Progenitor cell of endocrine pancreas (in vitro differentiated cells): ENCODE data around the gene RARB. TPM values are rescaled to one million over a fixed set of nuclear protein-coding genes. Genes with fewer than 3 reads are reported as not detected.

Experiments
- DNase-seq: peaks from one replicate; pipeline ENCODE4 v3.0.0; 2021; ENCODE audit warnings: low spot score; ENCODE audit not compliant: unreplicated experiment
- H3K27ac Mint-ChIP-seq: 2 replicates; pipeline ENCODE4 v1.8.0; 2021; ENCODE audit warnings: mild to moderate bottlenecking, moderate library complexity, mixed read lengths
- H3K27me3 Mint-ChIP-seq: 2 replicates; pipeline ENCODE4 v1.8.0; 2021; ENCODE audit warnings: mixed read lengths
- H3K36me3 Mint-ChIP-seq: 2 replicates; pipeline ENCODE4 v1.8.0; 2022; ENCODE audit warnings: mixed read lengths; ENCODE audit not compliant: insufficient read depth
- H3K4me1 Mint-ChIP-seq: 2 replicates; pipeline ENCODE4 v1.8.0; 2021; ENCODE audit warnings: low read depth, mixed read lengths
- H3K4me3 Mint-ChIP-seq: 2 replicates; pipeline ENCODE4 v1.8.0; 2021; ENCODE audit warnings: low read depth, mild to moderate bottlenecking, moderate library complexity, mixed read lengths
- H3K9me3 Mint-ChIP-seq: 2 replicates; pipeline ENCODE4 v1.8.0; 2021; ENCODE audit warnings: low read depth, mixed read lengths
- total RNA-seq: library from RNA; stranded (reverse); gene quantifications from 2 replicates; pipeline ENCODE4 v1.2.1, GENCODE V29; 2021
- TF ChIP-seq, protein P1 (sequence below): fragments of 200-600 bp; sonication (generic); IDR thresholded peaks from one replicate; pipeline ENCODE4 v1.5.0; 2021; ENCODE audit warnings: antibody characterized with exemption, mild to moderate bottlenecking; ENCODE audit not compliant: unreplicated experiment

RARB gene
- total RNA-seq, 1 donor from 2014 or later: 30.0 TPM

DNA sequence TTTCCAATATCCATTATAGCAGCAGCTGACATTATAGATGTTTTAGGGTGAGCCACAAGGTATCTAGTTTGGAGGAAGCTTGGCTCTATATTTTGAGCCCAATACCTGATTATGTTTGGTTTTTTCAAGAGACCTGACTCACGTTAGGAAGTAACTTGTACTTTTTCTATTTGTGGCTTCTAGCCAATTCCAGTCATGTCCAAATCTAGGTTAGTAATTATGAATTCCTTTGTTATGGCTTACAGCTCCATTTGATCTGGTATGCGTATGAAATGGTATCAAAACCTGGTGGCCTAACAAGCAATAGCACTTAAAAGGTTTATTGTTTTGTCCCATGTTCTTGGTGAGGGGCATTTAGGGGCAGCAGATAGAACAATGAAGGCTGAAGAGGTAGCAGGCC is 120.8 kb downstream of the RARB start:
- Mint-ChIP-seq H3K4me1 (peaks cover 19% of the 10 kb centered on the region), H3K27ac (peak overlapping the region; percentile 7), H3K9me3 (peaks cover 13% of the 10 kb centered on the region), H3K4me3 (no peak overlapping the region), H3K27me3 (no peaks in the 10 kb centered on the region), H3K36me3 (peaks cover 21% of the 10 kb centered on the region)
- no peak for DNase-seq
- TF ChIP-seq, protein P1, sequence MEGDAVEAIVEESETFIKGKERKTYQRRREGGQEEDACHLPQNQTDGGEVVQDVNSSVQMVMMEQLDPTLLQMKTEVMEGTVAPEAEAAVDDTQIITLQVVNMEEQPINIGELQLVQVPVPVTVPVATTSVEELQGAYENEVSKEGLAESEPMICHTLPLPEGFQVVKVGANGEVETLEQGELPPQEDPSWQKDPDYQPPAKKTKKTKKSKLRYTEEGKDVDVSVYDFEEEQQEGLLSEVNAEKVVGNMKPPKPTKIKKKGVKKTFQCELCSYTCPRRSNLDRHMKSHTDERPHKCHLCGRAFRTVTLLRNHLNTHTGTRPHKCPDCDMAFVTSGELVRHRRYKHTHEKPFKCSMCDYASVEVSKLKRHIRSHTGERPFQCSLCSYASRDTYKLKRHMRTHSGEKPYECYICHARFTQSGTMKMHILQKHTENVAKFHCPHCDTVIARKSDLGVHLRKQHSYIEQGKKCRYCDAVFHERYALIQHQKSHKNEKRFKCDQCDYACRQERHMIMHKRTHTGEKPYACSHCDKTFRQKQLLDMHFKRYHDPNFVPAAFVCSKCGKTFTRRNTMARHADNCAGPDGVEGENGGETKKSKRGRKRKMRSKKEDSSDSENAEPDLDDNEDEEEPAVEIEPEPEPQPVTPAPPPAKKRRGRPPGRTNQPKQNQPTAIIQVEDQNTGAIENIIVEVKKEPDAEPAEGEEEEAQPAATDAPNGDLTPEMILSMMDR: no peak

DNA sequence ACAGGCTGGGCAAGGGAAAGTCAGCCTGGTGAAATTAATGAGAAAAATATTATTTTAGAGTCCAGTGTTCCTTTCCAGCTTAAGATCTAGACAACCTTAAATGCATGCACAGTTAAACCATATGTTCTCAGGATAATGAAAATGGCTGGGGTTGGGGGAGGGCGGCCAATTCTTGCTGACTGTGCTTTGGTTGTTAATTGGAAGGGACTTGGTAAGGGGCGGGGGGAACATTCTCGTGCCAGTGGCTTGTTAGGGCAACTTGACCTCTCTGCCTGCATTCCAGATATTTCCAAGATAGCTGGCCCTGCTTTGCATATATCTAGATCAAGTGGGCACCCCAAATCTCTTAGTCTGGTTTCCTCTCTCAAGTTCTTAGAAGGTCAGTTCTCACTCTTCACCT is 124.2 kb downstream of the RARB start:
- no peak for DNase-seq
- no peaks in the 10 kb centered on the region for H3K27me3 Mint-ChIP-seq
- H3K4me3 Mint-ChIP-seq: no peak overlapping the region
- peaks cover 20% of the 10 kb centered on the region for H3K4me1 Mint-ChIP-seq
- TF ChIP-seq, protein P1: no peak
- H3K9me3 Mint-ChIP-seq: peaks cover 13% of the 10 kb centered on the region
- H3K36me3 Mint-ChIP-seq: peaks cover 24% of the 10 kb centered on the region
- H3K27ac Mint-ChIP-seq: no peak overlapping the region

DNA sequence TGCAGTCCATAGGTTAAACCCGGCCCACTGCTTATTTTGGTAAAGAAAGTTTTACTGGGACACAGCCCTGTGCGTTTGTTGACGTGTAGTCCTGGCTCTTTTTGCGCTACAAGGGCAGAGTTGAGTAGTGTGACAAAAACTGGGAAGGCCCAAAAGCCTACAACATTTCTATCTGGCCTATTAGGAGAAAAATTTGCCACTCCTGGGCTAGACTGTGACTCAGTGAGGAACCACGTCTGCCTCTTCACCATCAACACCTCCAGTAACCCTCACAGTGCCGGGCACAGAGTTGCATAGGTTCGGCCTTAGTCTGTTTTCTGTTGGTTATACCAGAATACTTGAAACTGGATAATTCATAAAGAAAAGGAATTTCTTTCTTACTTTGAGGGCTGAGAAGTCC is 126.3 kb downstream of the RARB start:
- Mint-ChIP-seq H3K27ac (no peak overlapping the region), H3K4me3 (no peak overlapping the region), H3K27me3 (no peaks in the 10 kb centered on the region), H3K9me3 (peaks cover 13% of the 10 kb centered on the region), H3K36me3 (peaks cover 17% of the 10 kb centered on the region), H3K4me1 (peaks cover 14% of the 10 kb centered on the region)
- TF ChIP-seq, protein P1: no peak
- DNase-seq: no peak

DNA sequence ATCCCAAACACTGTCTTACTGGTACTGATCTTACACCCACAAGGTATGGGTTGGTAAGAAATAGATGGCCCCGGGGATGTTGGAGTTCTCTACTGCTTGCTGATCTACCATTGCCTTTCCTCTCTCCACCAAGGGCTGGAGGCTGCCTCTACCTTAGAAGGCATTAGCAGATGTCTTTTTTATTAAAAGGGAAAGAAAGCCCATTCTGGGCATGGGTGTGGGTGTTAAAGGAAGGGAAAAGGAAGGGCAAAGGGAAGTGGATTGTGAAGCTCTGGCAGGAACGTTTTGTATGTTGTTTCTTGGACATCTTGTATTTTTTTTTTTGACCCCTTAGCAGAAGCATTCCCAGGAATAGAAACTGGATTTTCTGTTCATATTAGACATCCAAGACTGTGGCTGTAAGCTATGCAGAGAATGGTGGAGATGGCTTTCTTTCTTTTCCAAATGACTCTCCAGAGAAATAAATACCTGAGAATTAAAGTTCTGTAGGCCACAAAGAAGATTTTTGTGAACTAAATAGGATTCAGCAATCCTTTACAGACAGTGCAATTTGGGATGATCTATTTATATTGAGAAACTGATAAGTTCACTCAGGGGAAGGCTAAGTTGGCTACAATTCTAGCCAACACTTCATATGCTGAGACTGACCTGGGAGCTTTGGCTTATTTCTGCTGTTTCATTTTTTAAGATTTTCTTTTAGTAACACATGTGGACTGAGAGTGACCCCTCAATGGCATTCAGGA is 127.8 kb downstream of the RARB start:
- no peak for DNase-seq
- H3K27ac Mint-ChIP-seq: peak overlapping the region; percentile 25
- TF ChIP-seq, protein P1: no peak
- H3K4me3 Mint-ChIP-seq: no peak overlapping the region
- peaks cover 14% of the 10 kb centered on the region for H3K4me1 Mint-ChIP-seq
- H3K36me3 Mint-ChIP-seq: peaks cover 14% of the 10 kb centered on the region
- peaks cover 10% of the 10 kb centered on the region for H3K9me3 Mint-ChIP-seq
- no peaks in the 10 kb centered on the region for H3K27me3 Mint-ChIP-seq

DNA sequence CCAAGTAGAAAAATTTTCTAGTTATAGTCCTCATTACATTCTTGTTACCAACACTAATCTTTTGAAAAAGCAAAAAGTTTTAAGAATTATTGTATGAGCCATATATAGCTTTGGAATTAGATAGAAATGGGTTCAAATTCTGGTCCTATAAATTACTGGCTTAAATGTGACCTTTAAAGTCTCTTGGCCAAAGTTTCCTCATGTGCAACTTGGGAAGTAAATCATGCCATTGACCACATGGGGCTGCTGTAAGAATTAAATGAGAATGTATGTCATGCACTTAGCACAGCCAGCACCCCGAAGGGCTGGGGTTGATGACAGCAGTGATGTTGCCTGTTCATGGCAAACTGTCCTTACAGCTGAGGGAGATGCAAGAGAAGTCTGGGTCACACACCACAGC is 128.4 kb downstream of the RARB start:
- H3K27me3 Mint-ChIP-seq: no peaks in the 10 kb centered on the region
- no peak for DNase-seq
- H3K27ac Mint-ChIP-seq: no peak overlapping the region
- peaks cover 5% of the 10 kb centered on the region for H3K9me3 Mint-ChIP-seq
- H3K4me3 Mint-ChIP-seq: no peak overlapping the region
- H3K4me1 Mint-ChIP-seq: peaks cover 14% of the 10 kb centered on the region
- TF ChIP-seq, protein P1: no peak
- H3K36me3 Mint-ChIP-seq: peaks cover 12% of the 10 kb centered on the region
